ENCODE measurements around the gene SMARCA2.

DNA sequence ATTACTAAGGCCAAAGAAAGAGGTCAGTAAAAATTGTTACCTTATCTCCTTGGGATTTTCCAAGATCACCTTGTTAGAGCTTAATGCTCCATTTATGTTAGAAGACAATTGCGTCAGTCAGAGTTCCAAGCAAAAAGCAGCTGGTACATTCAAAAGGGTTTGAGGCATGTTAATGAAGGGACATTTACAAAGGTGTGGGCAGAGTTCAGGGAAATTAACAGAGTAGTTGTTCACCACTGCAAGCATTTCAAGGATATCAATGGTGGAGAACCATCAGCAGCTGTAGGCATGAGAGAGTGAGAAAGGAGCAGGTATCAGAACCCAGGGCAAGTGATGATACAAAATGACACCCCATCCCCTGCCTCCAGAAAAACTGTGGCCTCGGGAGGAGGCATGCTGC is 17.0 kb upstream of the SMARCA2 start:
- TF ChIP-seq, protein P1, sequence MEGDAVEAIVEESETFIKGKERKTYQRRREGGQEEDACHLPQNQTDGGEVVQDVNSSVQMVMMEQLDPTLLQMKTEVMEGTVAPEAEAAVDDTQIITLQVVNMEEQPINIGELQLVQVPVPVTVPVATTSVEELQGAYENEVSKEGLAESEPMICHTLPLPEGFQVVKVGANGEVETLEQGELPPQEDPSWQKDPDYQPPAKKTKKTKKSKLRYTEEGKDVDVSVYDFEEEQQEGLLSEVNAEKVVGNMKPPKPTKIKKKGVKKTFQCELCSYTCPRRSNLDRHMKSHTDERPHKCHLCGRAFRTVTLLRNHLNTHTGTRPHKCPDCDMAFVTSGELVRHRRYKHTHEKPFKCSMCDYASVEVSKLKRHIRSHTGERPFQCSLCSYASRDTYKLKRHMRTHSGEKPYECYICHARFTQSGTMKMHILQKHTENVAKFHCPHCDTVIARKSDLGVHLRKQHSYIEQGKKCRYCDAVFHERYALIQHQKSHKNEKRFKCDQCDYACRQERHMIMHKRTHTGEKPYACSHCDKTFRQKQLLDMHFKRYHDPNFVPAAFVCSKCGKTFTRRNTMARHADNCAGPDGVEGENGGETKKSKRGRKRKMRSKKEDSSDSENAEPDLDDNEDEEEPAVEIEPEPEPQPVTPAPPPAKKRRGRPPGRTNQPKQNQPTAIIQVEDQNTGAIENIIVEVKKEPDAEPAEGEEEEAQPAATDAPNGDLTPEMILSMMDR (IDR thresholded peaks at IDR 0.05), result no peak
- TF ChIP-seq CHD2 (IDR thresholded peaks at IDR 0.05; ENCODE audit: low read length, partially characterized antibody), result no peak
- TF ChIP-seq EHMT2 (IDR thresholded peaks at IDR 0.05; ENCODE audit: low read depth), result no peak
- no peak for TF ChIP-seq NFE2L2 (conservative IDR thresholded peaks at IDR 0.05; ENCODE audit: low read length)
- TF ChIP-seq, protein P2, sequence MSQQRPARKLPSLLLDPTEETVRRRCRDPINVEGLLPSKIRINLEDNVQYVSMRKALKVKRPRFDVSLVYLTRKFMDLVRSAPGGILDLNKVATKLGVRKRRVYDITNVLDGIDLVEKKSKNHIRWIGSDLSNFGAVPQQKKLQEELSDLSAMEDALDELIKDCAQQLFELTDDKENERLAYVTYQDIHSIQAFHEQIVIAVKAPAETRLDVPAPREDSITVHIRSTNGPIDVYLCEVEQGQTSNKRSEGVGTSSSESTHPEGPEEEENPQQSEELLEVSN (IDR thresholded peaks at IDR 0.05; ENCODE audit: borderline replicate concordance, low read depth), result no peak
- TF ChIP-seq RCOR1 (IDR thresholded peaks at IDR 0.05; ENCODE audit: low read depth, low read length), result no peak
- TF ChIP-seq RFX5 (IDR thresholded peaks at IDR 0.05), result no peak
- TF ChIP-seq EP300 (IDR thresholded peaks at IDR 0.05), result no peak
- TF ChIP-seq CBX8 (IDR thresholded peaks at IDR 0.05), result no peak
- TF ChIP-seq, protein P3, sequence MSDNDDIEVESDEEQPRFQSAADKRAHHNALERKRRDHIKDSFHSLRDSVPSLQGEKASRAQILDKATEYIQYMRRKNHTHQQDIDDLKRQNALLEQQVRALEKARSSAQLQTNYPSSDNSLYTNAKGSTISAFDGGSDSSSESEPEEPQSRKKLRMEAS (IDR thresholded peaks at IDR 0.05), result no peak
- TF ChIP-seq POLR2A (IDR thresholded peaks at IDR 0.05; ENCODE audit: low read length), result no peak

Data from A549 (cell line).